Skeletal muscle tissue (tissue), 4 donors: ENCODE measurements around the gene DDN. TPM values are rescaled to one million over a fixed set of nuclear protein-coding genes. Genes with fewer than 3 reads are reported as not detected.

Experiments
- H3K27ac ChIP-seq: one replicate; pipeline ENCODE4 v1.7.0; 2013; ENCODE audit warnings: mild to moderate bottlenecking, low read depth, low read length, inconsistent platforms
- H3K27me3 ChIP-seq, 3 donors: one replicate each; pipeline ENCODE4 v1.7.0; 2013; ENCODE audit warnings: low read length in 3 of 3; ENCODE audit not compliant: control insufficient read depth in 3 of 3, insufficient read depth in 3 of 3
- H3K36me3 ChIP-seq, 3 donors: one replicate each; pipeline ENCODE4 v1.7.0; 2013; ENCODE audit warnings: low read length in 3 of 3; ENCODE audit not compliant: control insufficient read depth in 3 of 3, insufficient read depth in 3 of 3
- H3K4me1 ChIP-seq, 3 donors: one replicate each; pipeline ENCODE4 v1.7.0; 2013; ENCODE audit warnings: low read length in 3 of 3, mild to moderate bottlenecking in 3 of 3; ENCODE audit not compliant: control insufficient read depth in 3 of 3, insufficient read depth in 3 of 3
- H3K4me3 ChIP-seq, 3 donors: one replicate each; pipeline ENCODE4 v1.7.0; 2013; ENCODE audit warnings: low read length in 3 of 3
- H3K9ac ChIP-seq, 3 donors: one replicate each; pipeline ENCODE4 v1.7.0; 2013; ENCODE audit warnings: low read length in 3 of 3, mild to moderate bottlenecking in 3 of 3, moderate library complexity in 2 of 3, low read depth in 1 of 3
- H3K9me3 ChIP-seq, 3 donors: one replicate each; pipeline ENCODE4 v1.7.0; 2013; ENCODE audit warnings: low read length in 3 of 3; ENCODE audit not compliant: control insufficient read depth in 3 of 3
- total RNA-seq: library from RNA; depleted of rRNA; stranded (reverse); fragments of >200 nt; gene quantifications from one replicate; pipeline ENCODE4 v1.2.3, GENCODE V29; 2014
- donor health status: Osteomylitis.

The DDN gene
- total RNA-seq, 1 donor from 2014 or later = 18.8 TPM

GRCh38 chr12:48969160-48969771 is 29.9 kb downstream of the DDN start:
- peaks cover 11 to 20% (median 12%) of the 10 kb centered on the region in 3 donors for H3K4me1 ChIP-seq
- H3K27me3 ChIP-seq = peaks cover 50 to 61% (median 53%) of the 10 kb centered on the region in 3 donors
- H3K9ac ChIP-seq = no peak overlapping the region
- no peaks in the 10 kb centered on the region for H3K9me3 ChIP-seq
- no peak overlapping the region for H3K27ac ChIP-seq
- H3K36me3 ChIP-seq = no peaks in the 10 kb centered on the region
- H3K4me3 ChIP-seq = no peak overlapping the region

GRCh38 chr12:48968467-48968866 is 30.7 kb downstream of the DDN start:
- no peaks in the 10 kb centered on the region for H3K36me3 ChIP-seq
- H3K27me3 ChIP-seq = peaks cover 42 to 53% (median 45%) of the 10 kb centered on the region in 3 donors
- no peak overlapping the region for H3K9ac ChIP-seq
- peaks cover 11 to 19% (median 12%) of the 10 kb centered on the region in 3 donors for H3K4me1 ChIP-seq
- no peak overlapping the region for H3K27ac ChIP-seq
- H3K9me3 ChIP-seq = no peaks in the 10 kb centered on the region
- H3K4me3 ChIP-seq = no peak overlapping the region

GRCh38 chr12:48967991-48968390 is 31.2 kb downstream of the DDN start:
- Histone ChIP-seq H3K9me3 (no peaks in the 10 kb centered on the region), H3K4me1 (peaks cover 11 to 18% (median 12%) of the 10 kb centered on the region in 3 donors), H3K27me3 (peaks cover 37 to 48% (median 41%) of the 10 kb centered on the region in 3 donors), H3K27ac (no peak overlapping the region), H3K36me3 (no peaks in the 10 kb centered on the region), H3K4me3 (no peak overlapping the region), H3K9ac (no peak overlapping the region)

- Histone ChIP-seq H3K27me3 (peaks cover 22 to 33% (median 25%) of the 10 kb centered on the region in 3 donors), H3K4me1 (peaks cover 0 to 10% (median 8%) of the 10 kb centered on the region in 3 donors), H3K9ac (no peak overlapping the region), H3K27ac (no peak overlapping the region), H3K4me3 (no peak overlapping the region), H3K36me3 (no peaks in the 10 kb centered on the region), H3K9me3 (no peaks in the 10 kb centered on the region)
Observed at GRCh38 chr12:48966177-48966895, 32.8 kb downstream of the DDN start.

- H3K4me3 ChIP-seq = no peak overlapping the region
- peaks cover 15 to 29% (median 19%) of the 10 kb centered on the region in 3 donors for H3K27me3 ChIP-seq
- H3K4me1 ChIP-seq = peaks cover 0 to 4% (median 4%) of the 10 kb centered on the region in 3 donors
- H3K9me3 ChIP-seq = no peaks in the 10 kb centered on the region
- H3K36me3 ChIP-seq = no peaks in the 10 kb centered on the region
- no peak overlapping the region for H3K27ac ChIP-seq
- no peak overlapping the region for H3K9ac ChIP-seq
Observed at GRCh38 chr12:48965298-48965838, 33.8 kb downstream of the DDN start.

- H3K9me3 ChIP-seq = no peaks in the 10 kb centered on the region
- H3K4me3 ChIP-seq = no peak overlapping the region
Observed at GRCh38 chr12:48961801-48962200, 37.4 kb downstream of the DDN start.

GRCh38 chr12:48961331-48961730 is 37.8 kb downstream of the DDN start:
- Histone ChIP-seq H3K9me3 (no peaks in the 10 kb centered on the region), H3K27me3 (peaks cover 0 to 7% (median 6%) of the 10 kb centered on the region in 3 donors), H3K27ac (no peak overlapping the region), H3K9ac (no peak overlapping the region), H3K4me3 (no peak overlapping the region), H3K36me3 (no peaks in the 10 kb centered on the region), H3K4me1 (peaks cover 8 to 17% (median 11%) of the 10 kb centered on the region in 3 donors)

More at GRCh38 chr12:48961801-48962200, 37.4 kb downstream of the DDN start:
- peaks cover 0 to 10% (median 6%) of the 10 kb centered on the region in 3 donors for H3K27me3 ChIP-seq
- H3K9ac ChIP-seq = no peak overlapping the region
- no peak overlapping the region for H3K27ac ChIP-seq
- peaks cover 6 to 13% (median 6%) of the 10 kb centered on the region in 3 donors for H3K4me1 ChIP-seq
- H3K36me3 ChIP-seq = no peaks in the 10 kb centered on the region

GRCh38 chr12:48960834-48961233 is 38.3 kb downstream of the DDN start:
- no peak overlapping the region for H3K27ac ChIP-seq
- H3K4me1 ChIP-seq = peaks cover 11 to 22% (median 15%) of the 10 kb centered on the region in 3 donors
- H3K4me3 ChIP-seq = no peak overlapping the region
- peaks cover 0 to 7% (median 6%) of the 10 kb centered on the region in 3 donors for H3K27me3 ChIP-seq
- H3K9ac ChIP-seq = no peak overlapping the region
- H3K9me3 ChIP-seq = no peaks in the 10 kb centered on the region
- H3K36me3 ChIP-seq = no peaks in the 10 kb centered on the region

- H3K4me1 ChIP-seq = peaks cover 15 to 27% (median 15%) of the 10 kb centered on the region in 3 donors
- H3K4me3 ChIP-seq = peak overlapping the region; percentile 74 to 94 (median 88)
- no peaks in the 10 kb centered on the region for H3K9me3 ChIP-seq
- H3K36me3 ChIP-seq = no peaks in the 10 kb centered on the region
- no peak overlapping the region for H3K27ac ChIP-seq
- H3K27me3 ChIP-seq = peaks cover 0 to 7% (median 6%) of the 10 kb centered on the region in 3 donors
- peak overlapping the region in 1 of 3 donors; percentile 28 for H3K9ac ChIP-seq
Observed at GRCh38 chr12:48958049-48958388, 41.2 kb downstream of the DDN start.
